Naive thymus-derived CD8-positive, alpha-beta T cell (primary cell): ENCODE data around the gene NAA20. TPM values are rescaled to one million over a fixed set of nuclear protein-coding genes. Genes with fewer than 3 reads are reported as not detected.

Experiments used
- ATAC-seq, 2 donors: fragments of 150-1000 bp; cut with Tn5 transposase in 1 of 2; sonication (Bioruptor Pico), chemical (Tn5 transposase) in 1 of 2; 1 replicate in 1 of 2; 2 replicates in 1 of 2; pipeline ENCODE4 v1.10.0; 2021; ENCODE audit warnings: mild to moderate bottlenecking in 2 of 2, moderate library complexity in 2 of 2
- POLR2A ChIA-PET: fragments of 350-600 bp; sonication (Branson Sonifier 250); formaldehyde crosslinking; loops from one replicate; lab custom pipeline; 2021; ENCODE audit warnings: antibody characterized with exemption; lab: Charles Lee
- DNase-seq, 10 donors: peaks; one replicate each; pipeline versions ENCODE4 v3.0.0 to v3.0.0-alpha.2; 2020 to 2022
- H3K27ac Mint-ChIP-seq, 10 donors: one replicate each; pipeline ENCODE4 v1.8.0; 2020 to 2022; ENCODE audit warnings: mild to moderate bottlenecking in 10 of 10, mixed read lengths in 10 of 10, moderate library complexity in 4 of 10, inconsistent platforms in 1 of 10
- H3K27me3 Mint-ChIP-seq, 5 donors: one replicate each; pipeline ENCODE4 v1.8.0; 2021 to 2022; ENCODE audit warnings: mixed read lengths in 5 of 5
- H3K36me3 Mint-ChIP-seq, 3 donors: one replicate each; pipeline ENCODE4 v1.8.0; 2020 to 2022; ENCODE audit warnings: mixed read lengths in 3 of 3, mild to moderate bottlenecking in 2 of 3, inconsistent platforms in 1 of 3
- H3K4me1 Mint-ChIP-seq, 4 donors: one replicate each; pipeline ENCODE4 v1.8.0; 2021 to 2022; ENCODE audit warnings: mixed read lengths in 4 of 4
- H3K4me3 Mint-ChIP-seq, 10 donors: one replicate each; pipeline ENCODE4 v1.8.0; 2020 to 2022; ENCODE audit warnings: mild to moderate bottlenecking in 10 of 10, mixed read lengths in 10 of 10, moderate library complexity in 6 of 10, inconsistent platforms in 1 of 10
- H3K9me3 Mint-ChIP-seq, 9 donors: one replicate each; pipeline ENCODE4 v1.8.0; 2020 to 2022; ENCODE audit warnings: mixed read lengths in 9 of 9, mild to moderate bottlenecking in 3 of 9, inconsistent platforms in 1 of 9, moderate library complexity in 1 of 9
- polyA plus RNA-seq, 3 donors: library from polyadenylated mRNA; unstranded; fragments of 300-500 nt; fragmentation: Illumina TruSeq; gene quantifications; one replicate each; pipeline ENCODE4 v1.2.3, GENCODE V29; 2021
- total RNA-seq, 8 experiments: library from RNA in 2 of 8; stranded (reverse) in 2 of 8; gene quantifications; one replicate each; pipeline ENCODE4 v1.2.3 and lab custom pipeline; 2021 to 2026

Gene NAA20
- total and polyA plus RNA-seq, 5 experiments from 2014 or later, result 40.9 to 82.4 (median 75.0) TPM

GRCh38 chr20:20010639-20011500, 6.3 kb upstream of the NAA20 start:
- H3K27ac Mint-ChIP-seq, result no peak overlapping the region
- POLR2A ChIA-PET, result interaction anchor here (0.7 kb wide), 1 partner anchor 1276 kb away, joined by 6 read pairs; no protein-coding TSS in a partner anchor
- no peaks in the 10 kb centered on the region for H3K36me3 Mint-ChIP-seq
- peaks cover 0 to 9% (median 2%) of the 10 kb centered on the region in 4 donors for H3K4me1 Mint-ChIP-seq
- no peak overlapping the region for H3K4me3 Mint-ChIP-seq
- DNase-seq (no peak), ATAC-seq (no peak)
- H3K9me3 Mint-ChIP-seq, result no peaks in the 10 kb centered on the region
- H3K27me3 Mint-ChIP-seq, result peaks cover 5 to 30% (median 12%) of the 10 kb centered on the region in 5 donors

- Mint-ChIP-seq H3K4me3 (no peak overlapping the region), H3K36me3 (no peaks in the 10 kb centered on the region), H3K9me3 (no peaks in the 10 kb centered on the region), H3K27me3 (peaks cover 5 to 24% (median 9%) of the 10 kb centered on the region in 5 donors), H3K27ac (no peak overlapping the region), H3K4me1 (peaks cover 4 to 17% (median 9%) of the 10 kb centered on the region in 4 donors)
- DNase-seq (no peak), ATAC-seq (no peak)
- POLR2A ChIA-PET, result no interaction called here
Measured at GRCh38 chr20:20012541-20012940, 4.6 kb upstream of the NAA20 start.

GRCh38 chr20:20014659-20015058, 2.5 kb upstream of the NAA20 start:
- Mint-ChIP-seq H3K27ac (peak overlapping the region in 4 of 10 donors; percentile 20 to 63 (median 36)), H3K9me3 (no peaks in the 10 kb centered on the region), H3K4me3 (peak overlapping the region in 1 of 10 donors; percentile 54), H3K36me3 (no peaks in the 10 kb centered on the region), H3K4me1 (peaks cover 13 to 37% (median 26%) of the 10 kb centered on the region in 4 donors), H3K27me3 (peaks cover 0 to 10% (median 3%) of the 10 kb centered on the region in 5 donors)
- ATAC-seq (no peak), DNase-seq (peak in 2 of 10 donors; percentile 7 to 12)
- POLR2A ChIA-PET, result no interaction called here

- ATAC-seq, result peak in 1 of 2 donors; percentile 22
Measured at GRCh38 chr20:20017844-20018185, 653 bp downstream of the NAA20 start.

GRCh38 chr20:20018366-20018765, 1.2 kb downstream of the NAA20 start:
- H3K4me1 Mint-ChIP-seq, result peaks cover 31 to 65% (median 54%) of the 10 kb centered on the region in 4 donors
- no peak for DNase-seq
- H3K36me3 Mint-ChIP-seq, result peaks cover 0 to 19% (median 1%) of the 10 kb centered on the region in 3 donors
- no peak for ATAC-seq
- POLR2A ChIA-PET, result interaction anchor here (0.6 to 2.1 kb wide), 3 partner anchors 9 to 34 kb away, joined by 5 to 48 read pairs (median 9); partner anchors contain the start of genes CFAP61 and CRNKL1
- H3K27me3 Mint-ChIP-seq, result no peaks in the 10 kb centered on the region
- no peaks in the 10 kb centered on the region for H3K9me3 Mint-ChIP-seq
- peak overlapping the region; percentile 61 to 96 (median 92) for H3K27ac Mint-ChIP-seq
- peak overlapping the region; percentile 82 to 95 (median 90) for H3K4me3 Mint-ChIP-seq

More at GRCh38 chr20:20017844-20018185, 653 bp downstream of the NAA20 start:
- peak in 3 of 10 donors; percentile 3 to 23 (median 14) for DNase-seq
- H3K27me3 Mint-ChIP-seq, result no peaks in the 10 kb centered on the region
- peak overlapping the region; percentile 82 to 95 (median 90) for H3K4me3 Mint-ChIP-seq
- H3K4me1 Mint-ChIP-seq, result peaks cover 31 to 65% (median 53%) of the 10 kb centered on the region in 4 donors
- no peaks in the 10 kb centered on the region for H3K9me3 Mint-ChIP-seq
- peak overlapping the region; percentile 61 to 96 (median 93) for H3K27ac Mint-ChIP-seq
- H3K36me3 Mint-ChIP-seq, result peaks cover 0 to 14% (median 1%) of the 10 kb centered on the region in 3 donors
- POLR2A ChIA-PET, result interaction anchor here (0.8 to 2.1 kb wide), 3 partner anchors 10 to 34 kb away, joined by 4 to 48 read pairs (median 9); partner anchors contain the start of genes CFAP61 and CRNKL1

- H3K4me1 Mint-ChIP-seq, result peaks cover 31 to 66% (median 56%) of the 10 kb centered on the region in 4 donors
- H3K4me3 Mint-ChIP-seq, result peak overlapping the region; percentile 82 to 95 (median 90)
- H3K27ac Mint-ChIP-seq, result peak overlapping the region in 9 of 10 donors; percentile 57 to 97 (median 93)
- H3K27me3 Mint-ChIP-seq, result no peaks in the 10 kb centered on the region
- DNase-seq (no peak), ATAC-seq (no peak)
- no peaks in the 10 kb centered on the region for H3K9me3 Mint-ChIP-seq
- peaks cover 0 to 27% (median 5%) of the 10 kb centered on the region in 3 donors for H3K36me3 Mint-ChIP-seq
- POLR2A ChIA-PET, result interaction anchor here (0.5 to 0.6 kb wide), 2 partner anchors 15 to 1447 kb away, joined by 4 to 5 read pairs; no protein-coding TSS in a partner anchor
Measured at GRCh38 chr20:20019123-20019522, 2.0 kb downstream of the NAA20 start.

GRCh38 chr20:20020908-20021307, 3.7 kb downstream of the NAA20 start:
- Mint-ChIP-seq H3K9me3 (no peaks in the 10 kb centered on the region), H3K27me3 (no peaks in the 10 kb centered on the region), H3K4me3 (peak overlapping the region; percentile 55 to 80 (median 70)), H3K27ac (peak overlapping the region; percentile 92 to 97 (median 94)), H3K36me3 (peaks cover 0 to 43% (median 5%) of the 10 kb centered on the region in 3 donors), H3K4me1 (peaks cover 31 to 71% (median 56%) of the 10 kb centered on the region in 4 donors)
- POLR2A ChIA-PET, result interaction anchor here (2.1 kb wide), 1 partner anchor 31 kb away, joined by 6 read pairs; the partner anchor contains the start of genes CFAP61 and CRNKL1
- peak in 4 of 10 donors; percentile 12 to 28 (median 20) for DNase-seq
- ATAC-seq, result peak in 1 of 2 donors; percentile 6

GRCh38 chr20:20021835-20022234, 4.7 kb downstream of the NAA20 start:
- POLR2A ChIA-PET, result interaction anchor here (2.1 kb wide), 1 partner anchor 30 kb away, joined by 6 read pairs; the partner anchor contains the start of genes CFAP61 and CRNKL1
- Mint-ChIP-seq H3K9me3 (no peaks in the 10 kb centered on the region), H3K4me1 (peaks cover 30 to 67% (median 53%) of the 10 kb centered on the region in 4 donors), H3K4me3 (peak overlapping the region in 4 of 10 donors; percentile 4 to 55 (median 24)), H3K27ac (peak overlapping the region; percentile 47 to 93 (median 80)), H3K27me3 (no peaks in the 10 kb centered on the region), H3K36me3 (peaks cover 0 to 51% (median 5%) of the 10 kb centered on the region in 3 donors)
- no peak for DNase-seq
- no peak for ATAC-seq

- POLR2A ChIA-PET, result no interaction called here
- Mint-ChIP-seq H3K27ac (peak overlapping the region in 8 of 10 donors; percentile 17 to 93 (median 70)), H3K27me3 (no peaks in the 10 kb centered on the region), H3K4me3 (no peak overlapping the region), H3K4me1 (peaks cover 27 to 63% (median 49%) of the 10 kb centered on the region in 4 donors), H3K9me3 (no peaks in the 10 kb centered on the region), H3K36me3 (peaks cover 0 to 57% (median 5%) of the 10 kb centered on the region in 3 donors)
- ATAC-seq (no peak), DNase-seq (no peak)
Measured at GRCh38 chr20:20022498-20022897, 5.3 kb downstream of the NAA20 start.

GRCh38 chr20:20023395-20023794, 6.2 kb downstream of the NAA20 start:
- no peaks in the 10 kb centered on the region for H3K9me3 Mint-ChIP-seq
- H3K27me3 Mint-ChIP-seq, result no peaks in the 10 kb centered on the region
- H3K4me3 Mint-ChIP-seq, result no peak overlapping the region
- POLR2A ChIA-PET, result no interaction called here
- peaks cover 0 to 64% (median 6%) of the 10 kb centered on the region in 3 donors for H3K36me3 Mint-ChIP-seq
- ATAC-seq (no peak), DNase-seq (no peak)
- H3K27ac Mint-ChIP-seq, result peak overlapping the region in 6 of 10 donors; percentile 15 to 74 (median 30)
- H3K4me1 Mint-ChIP-seq, result peaks cover 23 to 57% (median 42%) of the 10 kb centered on the region in 4 donors

GRCh38 chr20:20024942-20025341, 7.8 kb downstream of the NAA20 start:
- H3K9me3 Mint-ChIP-seq, result no peaks in the 10 kb centered on the region
- H3K4me3 Mint-ChIP-seq, result no peak overlapping the region
- POLR2A ChIA-PET, result no interaction called here
- DNase-seq (no peak), ATAC-seq (no peak)
- H3K27ac Mint-ChIP-seq, result peak overlapping the region in 7 of 10 donors; percentile 5 to 74 (median 34)
- peaks cover 17 to 42% (median 27%) of the 10 kb centered on the region in 4 donors for H3K4me1 Mint-ChIP-seq
- no peaks in the 10 kb centered on the region for H3K27me3 Mint-ChIP-seq
- H3K36me3 Mint-ChIP-seq, result peaks cover 0 to 78% (median 6%) of the 10 kb centered on the region in 3 donors

GRCh38 chr20:20027284-20027683, 10.1 kb downstream of the NAA20 start:
- no peak for DNase-seq
- POLR2A ChIA-PET, result interaction anchor here (2.7 kb wide), 1 partner anchor 10 kb away, joined by 9 read pairs; the partner anchor contains the start of gene NAA20
- peak overlapping the region in 2 of 10 donors; percentile 40 to 78 for H3K27ac Mint-ChIP-seq
- H3K4me1 Mint-ChIP-seq, result peaks cover 0 to 21% (median 7%) of the 10 kb centered on the region in 4 donors
- no peaks in the 10 kb centered on the region for H3K27me3 Mint-ChIP-seq
- ATAC-seq, result no peak
- no peaks in the 10 kb centered on the region for H3K9me3 Mint-ChIP-seq
- no peak overlapping the region for H3K4me3 Mint-ChIP-seq
- peaks cover 0 to 89% (median 5%) of the 10 kb centered on the region in 3 donors for H3K36me3 Mint-ChIP-seq
